ENCODE data around the gene SRP9. TPM values are rescaled to one million over a fixed set of nuclear protein-coding genes. Genes with fewer than 3 reads are reported as not detected.
"Not testable (repeated sequence)": the region's sequence is repeated elsewhere in the genome, so short reads cannot be mapped to it uniquely, and the experiment has no call there.

Gene SRP9
- total RNA-seq, 1 donor from 2014 or later, result 232 TPM

DNA sequence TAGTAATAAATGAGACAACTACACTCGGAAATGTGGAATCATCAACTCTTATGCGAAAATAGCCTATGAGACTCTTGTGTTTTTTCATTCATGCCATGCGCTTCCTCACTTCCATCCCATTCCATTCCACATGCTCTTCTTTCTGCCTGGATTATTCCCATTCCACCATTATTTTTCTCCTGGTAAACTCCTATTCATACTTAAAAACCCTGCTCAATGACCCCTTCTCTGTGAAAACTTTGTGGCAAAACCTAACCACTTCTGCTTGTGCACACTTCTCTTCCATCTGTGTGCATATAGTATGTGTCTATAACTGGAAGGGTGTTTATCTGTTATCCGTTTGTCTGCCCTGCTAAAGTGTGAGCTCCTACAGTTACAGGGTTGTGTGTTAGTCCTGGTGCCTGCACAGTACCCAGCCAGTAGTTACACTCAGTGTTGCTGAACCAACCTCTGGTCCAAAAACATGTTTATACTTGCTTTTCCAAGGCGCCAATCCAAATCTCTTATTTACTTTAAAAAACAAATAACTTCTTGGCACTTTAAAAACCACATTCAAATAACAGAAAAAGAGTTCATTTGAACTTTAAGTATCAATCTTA is 43.0 kb downstream of the SRP9 start:
- no peak for DNase-seq
- intact Hi-C loops (cut with micrococcal nuclease), result no loop called here
- peaks cover 7% of the 10 kb centered on the region for H3K4me1 Mint-ChIP-seq
- no peaks in the 10 kb centered on the region for H3K36me3 Mint-ChIP-seq (ENCODE audit: low read depth)
- H3K4me3 Mint-ChIP-seq, result no peak overlapping the region
- H3K27me3 Mint-ChIP-seq, result peaks cover 6% of the 10 kb centered on the region
- no peak overlapping the region for H3K27ac Mint-ChIP-seq
- no peaks in the 10 kb centered on the region for H3K9me3 Mint-ChIP-seq

DNA sequence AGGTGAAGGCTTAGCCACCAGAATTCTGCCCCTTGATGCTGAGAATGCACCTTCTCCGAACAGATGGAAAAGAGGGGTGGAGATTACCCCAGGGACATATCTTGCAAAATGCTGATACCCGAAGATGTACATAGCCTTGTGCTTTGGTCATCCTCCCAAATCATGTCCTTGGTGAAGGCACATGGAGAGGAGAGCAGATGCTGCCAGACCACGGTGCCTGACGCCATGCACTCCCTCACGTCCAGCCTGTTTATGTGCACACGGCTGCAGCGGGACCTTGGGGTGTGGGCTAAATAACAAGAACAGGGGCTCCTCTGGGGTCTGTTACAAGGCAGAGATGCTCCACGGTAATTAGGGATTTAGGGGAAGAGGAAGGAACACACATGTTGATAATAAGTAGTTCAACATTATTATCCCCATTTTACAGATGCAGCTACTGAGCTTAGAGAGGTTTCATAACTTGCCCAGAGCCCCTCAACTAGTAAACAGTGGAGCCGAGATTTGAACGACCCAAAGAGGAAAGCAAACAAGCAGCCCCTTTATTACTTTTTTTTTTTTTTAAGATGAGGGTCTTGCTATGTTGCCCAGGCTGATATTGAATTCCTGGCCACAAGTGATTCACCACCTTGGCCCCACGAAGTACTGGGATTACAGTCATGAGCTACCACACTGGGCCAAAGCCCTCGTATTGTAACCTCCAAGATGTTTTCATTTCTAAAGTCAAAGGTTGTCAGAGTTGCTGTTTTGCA is 45.2 kb downstream of the SRP9 start:
- intact Hi-C loops (cut with micrococcal nuclease), result no loop called here
- Mint-ChIP-seq H3K27me3 (peaks cover 6% of the 10 kb centered on the region), H3K4me3 (no peak overlapping the region), H3K27ac (no peak overlapping the region), H3K4me1 (peaks cover 4% of the 10 kb centered on the region), H3K9me3 (no peaks in the 10 kb centered on the region), H3K36me3 (ENCODE audit: low read depth) (no peaks in the 10 kb centered on the region)
- no peak for DNase-seq

DNA sequence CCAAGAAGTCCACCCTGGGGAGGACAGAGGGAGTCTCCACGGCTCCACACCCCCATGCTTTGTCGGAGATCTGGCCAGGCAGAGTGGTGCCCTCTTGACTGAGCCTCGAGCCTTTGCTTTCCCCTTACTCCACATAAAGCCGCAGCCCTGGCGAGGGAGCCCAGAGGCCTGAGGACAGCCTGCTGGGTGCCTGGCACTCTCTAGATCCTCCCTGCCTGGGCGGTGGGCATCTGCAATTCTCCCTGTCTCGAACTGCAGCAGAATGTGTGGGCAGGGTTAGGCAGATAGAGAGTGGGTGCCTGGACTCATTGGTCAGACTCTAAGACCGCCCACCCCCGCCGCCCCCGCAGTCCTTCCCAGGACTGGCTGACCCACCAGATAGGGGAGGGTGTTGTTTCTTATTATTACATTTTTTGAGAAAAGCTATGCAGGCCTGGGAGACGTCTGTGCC is 46.2 kb downstream of the SRP9 start:
- Mint-ChIP-seq H3K27me3 (peaks cover 6% of the 10 kb centered on the region), H3K9me3 (no peaks in the 10 kb centered on the region), H3K4me3 (no peak overlapping the region), H3K27ac (no peak overlapping the region), H3K4me1 (no peaks in the 10 kb centered on the region), H3K36me3 (ENCODE audit: low read depth) (no peaks in the 10 kb centered on the region)
- DNase-seq, result no peak
- intact Hi-C loops (cut with micrococcal nuclease), result no loop called here

DNA sequence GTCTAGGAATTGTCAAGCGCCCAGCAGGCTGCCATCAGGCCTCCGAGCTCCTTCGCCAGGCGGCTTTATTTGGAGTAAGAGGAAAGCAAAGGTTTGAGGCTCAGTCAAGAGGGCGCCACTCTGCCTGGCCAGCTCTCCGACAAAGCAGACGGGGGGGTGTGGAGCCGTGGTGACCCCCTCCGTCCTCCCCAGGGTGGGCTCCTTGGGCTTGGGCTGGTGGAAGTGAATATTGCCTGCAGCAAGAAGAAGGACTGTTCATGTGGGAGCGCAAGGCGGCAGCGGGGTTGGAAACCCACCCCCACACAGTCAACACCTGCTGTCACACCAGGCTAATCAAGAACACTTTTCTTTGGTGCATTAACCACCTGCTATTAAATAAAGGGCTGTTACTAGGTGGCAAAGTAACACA is 46.9 kb downstream of the SRP9 start:
- no peaks in the 10 kb centered on the region for H3K9me3 Mint-ChIP-seq
- H3K27ac Mint-ChIP-seq, result no peak overlapping the region
- no peaks in the 10 kb centered on the region for H3K36me3 Mint-ChIP-seq (ENCODE audit: low read depth)
- DNase-seq, result no peak
- H3K27me3 Mint-ChIP-seq, result peaks cover 6% of the 10 kb centered on the region
- no peak overlapping the region for H3K4me3 Mint-ChIP-seq
- H3K4me1 Mint-ChIP-seq, result no peaks in the 10 kb centered on the region
- intact Hi-C loops (cut with micrococcal nuclease), result no loop called here

DNA sequence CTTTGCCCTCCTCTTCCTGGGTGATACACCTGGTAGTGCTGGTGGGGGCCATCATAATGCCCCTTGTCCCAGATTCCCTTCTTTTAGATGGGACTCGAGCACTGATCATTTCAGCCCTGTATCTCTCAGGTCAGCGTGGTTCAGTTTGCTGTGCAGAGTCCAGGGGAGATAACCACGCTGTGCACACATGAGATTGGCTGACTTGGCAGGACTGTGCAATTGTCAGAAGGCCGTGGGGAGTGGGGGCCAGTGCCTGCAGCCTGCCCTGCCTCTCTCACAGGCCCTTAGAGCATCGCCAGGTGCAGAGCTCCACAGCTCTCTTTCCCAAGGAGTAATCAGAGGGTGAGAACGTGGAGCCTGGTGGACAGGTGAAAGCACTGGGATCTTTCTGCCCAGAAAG is 47.5 kb downstream of the SRP9 start:
- no peak overlapping the region for H3K27ac Mint-ChIP-seq
- no peak for DNase-seq
- intact Hi-C loops (cut with micrococcal nuclease), result no loop called here
- H3K36me3 Mint-ChIP-seq (ENCODE audit: low read depth), result no peaks in the 10 kb centered on the region
- H3K4me1 Mint-ChIP-seq, result no peaks in the 10 kb centered on the region
- no peaks in the 10 kb centered on the region for H3K9me3 Mint-ChIP-seq
- peaks cover 6% of the 10 kb centered on the region for H3K27me3 Mint-ChIP-seq
- no peak overlapping the region for H3K4me3 Mint-ChIP-seq

DNA sequence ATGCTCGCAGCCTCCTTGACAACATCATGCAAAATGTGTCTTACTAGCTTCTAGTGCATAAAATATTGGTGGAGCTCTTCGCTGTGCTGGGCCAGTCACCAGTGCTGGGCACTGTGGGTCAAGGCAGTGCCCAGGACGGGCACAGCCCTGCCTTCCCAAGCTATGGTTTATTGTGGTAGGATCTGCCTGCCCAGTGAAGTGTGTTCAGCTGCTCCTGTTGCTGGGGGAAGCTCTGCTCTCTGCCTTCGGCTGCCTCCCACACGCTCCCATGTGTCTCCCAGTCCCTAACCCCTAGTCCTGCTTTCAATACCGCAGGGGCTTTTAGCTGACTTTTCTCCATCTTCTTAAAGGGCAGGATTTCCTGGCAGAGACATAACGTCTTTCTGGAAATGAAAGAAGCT is 48.0 kb downstream of the SRP9 start:
- intact Hi-C loops (cut with micrococcal nuclease), result no loop called here
- Mint-ChIP-seq H3K4me1 (no peaks in the 10 kb centered on the region), H3K27me3 (peaks cover 6% of the 10 kb centered on the region), H3K27ac (no peak overlapping the region), H3K36me3 (ENCODE audit: low read depth) (no peaks in the 10 kb centered on the region), H3K4me3 (no peak overlapping the region), H3K9me3 (no peaks in the 10 kb centered on the region)
- no peak for DNase-seq

DNA sequence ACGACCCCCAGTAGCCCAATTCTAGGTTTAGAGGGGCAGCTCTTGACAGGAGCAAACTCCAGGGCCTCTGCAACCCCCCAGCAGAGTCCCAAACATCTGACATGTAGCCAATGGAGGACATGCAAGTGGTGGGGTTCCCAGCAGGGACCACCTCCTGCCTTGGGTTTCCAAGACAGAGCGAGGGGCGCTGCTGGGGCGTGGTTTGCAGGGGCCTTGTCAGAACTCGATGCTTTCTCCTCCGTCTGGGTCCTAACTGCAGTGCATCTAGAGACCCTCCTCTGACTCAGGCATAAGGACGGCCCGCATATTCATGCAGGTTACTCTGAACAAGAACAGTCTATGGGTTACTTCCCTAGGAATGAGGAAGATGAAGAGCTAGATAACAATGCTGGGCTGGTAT is 49.5 kb downstream of the SRP9 start:
- no peak for DNase-seq
- Mint-ChIP-seq H3K4me3 (no peak overlapping the region), H3K36me3 (ENCODE audit: low read depth) (no peaks in the 10 kb centered on the region), H3K9me3 (no peaks in the 10 kb centered on the region), H3K27ac (no peak overlapping the region), H3K27me3 (peaks cover 2% of the 10 kb centered on the region), H3K4me1 (no peaks in the 10 kb centered on the region)
- intact Hi-C loops (cut with micrococcal nuclease), result no loop called here

DNA sequence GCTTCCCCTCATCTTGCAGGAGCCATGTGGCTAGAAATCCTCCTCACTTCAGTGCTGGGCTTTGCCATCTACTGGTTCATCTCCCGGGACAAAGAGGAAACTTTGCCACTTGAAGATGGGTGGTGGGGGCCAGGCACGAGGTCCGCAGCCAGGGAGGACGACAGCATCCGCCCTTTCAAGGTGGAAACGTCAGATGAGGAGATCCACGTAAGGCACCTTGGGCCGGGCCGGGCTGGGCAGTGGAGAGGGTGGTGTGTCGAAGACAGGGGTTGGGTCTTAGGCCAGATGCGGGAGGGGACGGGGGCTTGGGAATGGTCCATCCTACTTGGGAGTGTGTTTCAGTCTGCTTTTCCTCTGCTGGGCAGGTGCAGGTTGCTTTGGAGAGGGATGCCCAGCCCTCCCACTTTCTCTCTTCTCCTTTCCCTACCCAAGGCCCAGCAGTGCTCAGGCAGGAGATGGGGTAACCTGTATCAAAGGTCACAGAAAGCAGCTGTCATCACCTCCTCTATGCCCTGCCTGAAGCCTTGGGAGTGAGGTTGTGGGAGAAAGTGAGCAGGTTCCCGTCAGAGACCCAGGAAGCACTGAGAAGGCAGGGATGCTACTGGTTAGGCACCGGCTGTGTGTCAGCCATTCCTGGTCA is 51.2 kb downstream of the SRP9 start:
- H3K4me1 Mint-ChIP-seq, result no peaks in the 10 kb centered on the region
- no peak overlapping the region for H3K4me3 Mint-ChIP-seq
- no peaks in the 10 kb centered on the region for H3K36me3 Mint-ChIP-seq (ENCODE audit: low read depth)
- intact Hi-C loops (cut with micrococcal nuclease), result no loop called here
- no peaks in the 10 kb centered on the region for H3K9me3 Mint-ChIP-seq
- H3K27ac Mint-ChIP-seq, result no peak overlapping the region
- no peak for DNase-seq
- no peaks in the 10 kb centered on the region for H3K27me3 Mint-ChIP-seq

DNA sequence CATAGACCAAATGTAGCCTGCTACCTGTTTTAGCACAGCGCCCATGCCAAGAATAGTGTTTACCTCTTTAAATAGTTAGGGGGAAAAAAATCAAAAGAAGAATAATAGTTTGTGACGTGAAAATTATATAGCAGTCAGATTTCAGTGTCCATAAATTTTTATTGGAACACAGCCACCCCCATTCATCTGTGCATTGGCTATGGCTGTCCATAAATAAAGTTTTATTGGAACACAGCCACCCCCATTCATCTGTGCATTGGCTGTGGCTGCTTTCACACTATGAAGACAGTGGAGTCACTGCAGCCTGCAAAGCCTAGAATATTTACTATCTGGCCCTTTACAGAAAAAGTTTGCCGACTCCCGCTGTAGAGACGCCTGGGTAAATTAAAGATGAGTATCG is 53.2 kb downstream of the SRP9 start:
- H3K9me3 Mint-ChIP-seq, result no peaks in the 10 kb centered on the region
- H3K27ac Mint-ChIP-seq, result no peak overlapping the region
- no peaks in the 10 kb centered on the region for H3K36me3 Mint-ChIP-seq (ENCODE audit: low read depth)
- intact Hi-C loops (cut with micrococcal nuclease), result no loop called here
- H3K27me3 Mint-ChIP-seq, result no peaks in the 10 kb centered on the region
- H3K4me1 Mint-ChIP-seq, result no peaks in the 10 kb centered on the region
- no peak overlapping the region for H3K4me3 Mint-ChIP-seq
- no peak for DNase-seq

DNA sequence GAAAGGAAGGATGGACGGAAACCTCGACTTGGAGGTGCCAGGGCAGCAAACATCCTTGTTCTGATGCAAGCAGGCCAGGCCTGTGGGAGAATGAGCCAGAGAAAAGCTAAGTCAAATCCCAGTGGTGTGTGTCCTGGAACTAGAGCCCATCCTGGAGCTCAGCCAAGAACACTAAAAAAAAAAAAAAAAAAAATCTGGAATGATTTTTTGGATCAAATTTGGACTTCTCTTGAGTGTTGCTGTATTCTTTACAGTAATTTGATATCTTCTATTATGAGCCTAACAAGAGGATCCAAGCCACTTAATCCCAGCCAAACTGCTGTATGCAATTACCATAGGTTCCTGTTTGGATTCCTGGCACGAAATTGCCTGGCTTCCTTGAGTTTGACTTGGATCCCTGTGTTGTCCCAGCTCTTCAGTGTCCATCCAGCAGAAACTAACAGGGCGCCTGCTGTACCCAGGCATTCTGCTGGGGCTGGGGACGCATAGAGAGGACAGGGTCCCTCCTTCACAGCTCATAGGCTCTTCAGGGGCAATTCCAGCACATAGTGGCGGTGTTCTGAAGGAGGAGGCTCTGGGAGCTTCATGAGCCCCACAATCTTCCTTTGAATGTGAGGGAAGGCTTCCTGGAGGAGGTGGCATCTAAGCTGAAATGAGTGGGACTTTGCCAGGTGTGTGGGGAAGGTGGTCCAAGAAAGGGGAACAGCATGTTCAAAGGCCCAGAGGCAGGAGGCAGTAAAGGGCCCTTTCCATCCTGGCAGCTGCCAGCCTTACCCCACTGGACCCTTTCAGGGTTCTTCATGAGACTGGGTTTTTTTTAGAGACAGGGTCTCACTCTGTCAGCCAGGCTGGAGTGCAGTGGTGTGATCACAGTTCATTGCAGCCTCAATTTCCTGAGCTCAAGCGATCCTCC is 57.0 kb downstream of the SRP9 start:
- H3K27ac Mint-ChIP-seq, result no peak overlapping the region
- no peak overlapping the region for H3K4me3 Mint-ChIP-seq
- no peaks in the 10 kb centered on the region for H3K36me3 Mint-ChIP-seq (ENCODE audit: low read depth)
- H3K27me3 Mint-ChIP-seq, result no peaks in the 10 kb centered on the region
- intact Hi-C loops (cut with micrococcal nuclease), result no loop called here
- no peak for DNase-seq
- H3K9me3 Mint-ChIP-seq, result no peaks in the 10 kb centered on the region
- H3K4me1 Mint-ChIP-seq, result no peaks in the 10 kb centered on the region

DNA sequence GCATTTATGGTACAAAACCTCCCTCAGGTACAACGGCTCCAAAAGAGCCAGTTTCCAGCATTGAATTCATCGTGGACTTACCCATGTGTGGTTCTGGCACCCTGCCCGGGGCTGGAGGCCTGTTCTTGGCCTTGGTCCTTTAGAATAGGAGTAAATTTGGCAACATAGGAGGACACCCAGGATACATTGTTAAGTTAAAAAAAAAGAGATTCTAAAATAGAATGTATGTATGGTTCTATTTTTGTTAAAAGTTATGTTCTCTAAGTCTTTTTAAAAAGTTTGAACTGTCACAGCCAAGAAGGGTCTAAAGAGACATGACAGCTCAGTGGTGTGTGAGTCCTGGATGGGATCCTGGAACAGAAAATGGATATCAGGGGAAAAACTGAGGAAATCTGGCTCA is 58.2 kb downstream of the SRP9 start:
- H3K9me3 Mint-ChIP-seq, result no peaks in the 10 kb centered on the region
- no peak overlapping the region for H3K4me3 Mint-ChIP-seq
- H3K36me3 Mint-ChIP-seq (ENCODE audit: low read depth), result no peaks in the 10 kb centered on the region
- H3K4me1 Mint-ChIP-seq, result no peaks in the 10 kb centered on the region
- no peak for DNase-seq
- intact Hi-C loops (cut with micrococcal nuclease), result no loop called here
- H3K27ac Mint-ChIP-seq, result no peak overlapping the region
- no peaks in the 10 kb centered on the region for H3K27me3 Mint-ChIP-seq

DNA sequence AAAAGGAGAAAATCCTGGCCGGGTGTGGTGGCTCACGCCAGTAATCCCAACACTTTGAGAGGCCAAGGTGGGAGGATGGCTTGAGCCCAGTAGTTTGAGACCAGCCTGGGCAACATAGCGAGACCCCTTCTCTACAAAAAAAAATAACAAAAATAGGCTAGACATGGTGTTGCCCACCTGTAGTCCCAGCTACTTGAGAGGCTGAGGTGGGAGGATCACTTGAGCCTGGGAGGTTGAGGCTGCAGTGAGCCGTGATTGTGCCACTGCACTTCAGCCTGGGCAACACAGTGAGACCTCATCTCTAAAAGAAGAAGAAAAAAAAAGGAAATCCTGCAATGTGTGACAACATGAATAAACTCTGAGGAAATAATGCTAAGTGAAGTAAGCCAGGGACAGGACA is 58.7 kb downstream of the SRP9 start:
- H3K27me3 Mint-ChIP-seq; DNase-seq; H3K4me1 Mint-ChIP-seq; H3K36me3 Mint-ChIP-seq (ENCODE audit: low read depth); H3K4me3 Mint-ChIP-seq; H3K9me3 Mint-ChIP-seq; H3K27ac Mint-ChIP-seq; intact Hi-C loops (cut with micrococcal nuclease): not testable (repeated sequence)

DNA sequence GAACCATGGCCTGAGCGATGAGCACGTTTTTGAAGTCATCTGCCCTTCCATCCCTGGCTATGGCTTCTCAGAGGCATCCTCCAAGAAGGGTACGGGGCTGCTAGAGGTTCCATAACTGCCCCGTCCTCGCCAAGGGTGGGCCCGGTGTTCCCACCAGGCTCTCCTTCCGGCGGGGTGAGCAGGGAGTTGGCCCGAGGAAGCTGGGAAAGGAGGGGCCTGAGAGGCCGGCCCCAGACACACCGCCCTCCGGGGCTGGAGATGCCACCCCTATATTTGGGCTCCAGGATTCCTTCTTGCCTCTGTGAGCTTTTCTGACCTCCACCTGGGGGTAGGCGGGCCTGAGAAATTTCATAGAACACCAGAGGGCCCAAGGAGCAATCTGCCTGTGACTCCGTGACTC is 61.2 kb downstream of the SRP9 start:
- Mint-ChIP-seq H3K4me1 (peaks cover 2% of the 10 kb centered on the region), H3K9me3 (no peaks in the 10 kb centered on the region), H3K4me3 (no peak overlapping the region), H3K36me3 (ENCODE audit: low read depth) (no peaks in the 10 kb centered on the region), H3K27me3 (no peaks in the 10 kb centered on the region), H3K27ac (no peak overlapping the region)
- DNase-seq, result no peak
- intact Hi-C loops (cut with micrococcal nuclease), result no loop called here
